Endothelial cell of umbilical vein (primary cell): ENCODE results near the gene F2. TPM values are rescaled to one million over a fixed set of nuclear protein-coding genes. Genes with fewer than 3 reads are reported as not detected.

Experiments
- BruUV-seq: library from RNA; stranded (reverse); fragments of 400-500 nt; replicated peaks from 2 replicates; lab custom pipeline; 2021; lab: Mats Ljungman, UMichigan
- CTCF ChIA-PET: fragments of 300-600, 350-600 bp; sonication (Branson Sonifier 250); formaldehyde crosslinking; loops from one replicate; lab custom pipeline; 2021; ENCODE audit warnings: antibody characterized with exemption, inconsistent platforms; lab: Charles Lee
- POLR2A ChIA-PET: fragments of 300-600, 350-600 bp; sonication (Branson Sonifier 250); formaldehyde crosslinking; loops from one replicate; lab custom pipeline; 2021; ENCODE audit warnings: antibody characterized with exemption, inconsistent platforms; lab: Charles Lee
- DNase-seq: peaks from one replicate; pipeline ENCODE4 v3.0.0-alpha.2; 2011; ENCODE audit warnings: low read depth, low spot score
- FAIRE-seq: peaks from 2 replicates; lab custom pipeline; 2011; peaks lifted over from hg19 to GRCh38; lab: Jason Lieb, UNC
- H2AFZ ChIP-seq: 2 replicates; pipeline ENCODE4 v1.6.0; 2012; ENCODE audit warnings: low read depth, low read length, control low read depth, inconsistent platforms
- H3K27ac ChIP-seq: 2 replicates; pipeline ENCODE4 v1.5.1; 2011; ENCODE audit warnings: low read depth, mild to moderate bottlenecking, control low read depth, low read length, moderate library complexity; ENCODE audit not compliant: insufficient read depth
- H3K27me3 ChIP-seq, 2 experiments: 2 replicates each; pipeline versions ENCODE4 v1.6.0 to v1.6.1; 2011; ENCODE audit warnings: low read length in 2 of 2, mixed read lengths in 1 of 2; ENCODE audit not compliant: control insufficient read depth in 2 of 2, insufficient read depth in 2 of 2
- H3K36me3 ChIP-seq, 2 experiments: 2 replicates in 1 of 2; 3 replicates in 1 of 2; pipeline ENCODE4 v1.5.1; 2011; ENCODE audit warnings: low read length in 2 of 2, mild to moderate bottlenecking in 1 of 2, moderate library complexity in 1 of 2; ENCODE audit not compliant: control insufficient read depth in 2 of 2, insufficient read depth in 2 of 2; ENCODE audit errors: extremely low read depth in 1 of 2
- H3K4me1 ChIP-seq: 3 replicates; pipeline ENCODE4 v1.5.1; 2011; ENCODE audit warnings: mild to moderate bottlenecking, low read length; ENCODE audit not compliant: control insufficient read depth, insufficient read depth; ENCODE audit errors: extremely low read depth
- H3K4me2 ChIP-seq: 2 replicates; pipeline ENCODE4 v1.6.1; 2011; ENCODE audit warnings: low read length, control low read depth, mixed read lengths; ENCODE audit not compliant: insufficient read depth
- H3K4me3 ChIP-seq, 3 experiments: fragments of 200-600 bp in 1 of 3; sonication (generic), shearing (Covaris generic) in 1 of 3; replicated peaks in 1 of 3; 2 replicates each; pipeline ENCODE4 v1.5.1; 2011 to 2016; ENCODE audit warnings: control low read depth in 3 of 3, low read length in 3 of 3, mild to moderate bottlenecking in 2 of 3, inconsistent platforms in 1 of 3, low read depth in 1 of 3, moderate library complexity in 1 of 3; ENCODE audit not compliant: insufficient read depth in 1 of 3
- H3K79me2 ChIP-seq: 2 replicates; pipeline ENCODE4 v1.6.0; 2012; ENCODE audit warnings: low read length, inconsistent platforms; ENCODE audit not compliant: control insufficient read depth, insufficient read depth
- H3K9ac ChIP-seq: replicated peaks from 2 replicates; pipeline ENCODE3; 2011; ENCODE audit warnings: low read length, control low read depth; ENCODE audit not compliant: insufficient read depth; ENCODE audit errors: extremely low read depth
- H3K9me1 ChIP-seq: replicated peaks from 3 replicates; pipeline ENCODE4 v1.6.0; 2011; ENCODE audit warnings: mild to moderate bottlenecking, low read length; ENCODE audit not compliant: control insufficient read depth, insufficient read depth; ENCODE audit errors: extremely low read depth
- H3K9me3 ChIP-seq: replicated peaks from 2 replicates; pipeline ENCODE4 v1.5.1; 2012; ENCODE audit warnings: low read length, inconsistent platforms; ENCODE audit not compliant: control insufficient read depth, insufficient read depth
- H4K20me1 ChIP-seq: replicated peaks from 2 replicates; pipeline ENCODE3; 2011; ENCODE audit warnings: mild to moderate bottlenecking, low read length; ENCODE audit not compliant: control insufficient read depth, insufficient read depth; ENCODE audit errors: extremely low read depth
- CTCF ChIP-seq, 2 donors: IDR thresholded peaks; 1 replicate in 1 of 2; 2 replicates in 1 of 2; pipeline ENCODE4 v1.5.1; 2011; ENCODE audit warnings: low read length in 2 of 2, mild to moderate bottlenecking in 2 of 2, moderate library complexity in 2 of 2, control low read depth in 1 of 2, inconsistent platforms in 1 of 2, low read depth in 1 of 2; ENCODE audit not compliant: insufficient read depth in 1 of 2; ENCODE audit errors: extremely low read depth in 1 of 2
- EZH2 ChIP-seq: IDR thresholded peaks from 2 replicates; pipeline ENCODE4 v1.6.1; 2012; ENCODE audit warnings: borderline replicate concordance, low read depth, mild to moderate bottlenecking, moderate library complexity, low read length, inconsistent platforms; ENCODE audit not compliant: severe bottlenecking
- FOS ChIP-seq: IDR thresholded peaks from 2 replicates; pipeline ENCODE4 v1.6.1; 2011; ENCODE audit warnings: mild to moderate bottlenecking, low read length, moderate library complexity, borderline replicate concordance; ENCODE audit not compliant: insufficient read depth
- GATA2 ChIP-seq: IDR thresholded peaks from 2 replicates; pipeline ENCODE4 v1.7.0; 2011; ENCODE audit warnings: low read depth, mild to moderate bottlenecking, moderate library complexity, mixed read lengths, low read length; ENCODE audit not compliant: insufficient read length, insufficient read depth
- JUN ChIP-seq: IDR thresholded peaks from 2 replicates; pipeline ENCODE4 v1.6.1; 2011; ENCODE audit warnings: borderline replicate concordance, low read depth; ENCODE audit not compliant: insufficient read length, insufficient read depth
- MYC ChIP-seq: IDR thresholded peaks from one replicate; pipeline ENCODE4 v1.6.1; 2011; ENCODE audit warnings: mild to moderate bottlenecking, low read depth, low read length
- POLR2A ChIP-seq: IDR thresholded peaks from 2 replicates; pipeline ENCODE4 v1.6.1; 2012; ENCODE audit warnings: low read depth, mild to moderate bottlenecking, control low read depth, low read length
- POLR2AphosphoS5 ChIP-seq: IDR thresholded peaks from 2 replicates; pipeline ENCODE4 v1.6.1; 2012; ENCODE audit warnings: low read depth, mild to moderate bottlenecking, control low read depth, low read length, moderate library complexity; ENCODE audit not compliant: insufficient read depth
- dilution Hi-C: fragments of 300-500 bp; cut with MboI; formaldehyde crosslinking; loops from one replicate; pipeline ENCODE4 v1.15.0; 2019; ENCODE audit warnings: low sequenced_read_pairs; ENCODE audit not compliant: extremely low pct_ligation_motif_present
- intact Hi-C: fragments of 100-400 bp; cut with micrococcal nuclease; formaldehyde crosslinking; loops from one replicate; pipeline ENCODE4 v1.10.0; 2022
- polyA plus RNA-seq, 4 experiments: library from polyadenylated mRNA; depleted of rRNA in 3 of 4; stranded (reverse) in 3 of 4; unstranded in 1 of 4; fragments of >200 nt; gene quantifications; 2 replicates each; pipeline versions ENCODE4 v1.2.1 to v1.2.3, GENCODE V29; 2011 to 2012; ENCODE audit warnings: missing spikeins in 1 of 4
- total RNA-seq: library from RNA; stranded (reverse); gene quantifications from 2 replicates; pipeline ENCODE4 v1.2.3, GENCODE V29; 2021
- TF ChIP-seq, protein P1 (sequence below): IDR thresholded peaks from 2 replicates; pipeline ENCODE4 v1.6.1; 2011; ENCODE audit not compliant: insufficient read depth, insufficient read length

Gene F2
- total and polyA plus RNA-seq, 2 donors (not counting 3 experiments of a cell fraction or from before 2014, with no cell fraction given): 0.04 TPM; not detected in 1

DNA sequence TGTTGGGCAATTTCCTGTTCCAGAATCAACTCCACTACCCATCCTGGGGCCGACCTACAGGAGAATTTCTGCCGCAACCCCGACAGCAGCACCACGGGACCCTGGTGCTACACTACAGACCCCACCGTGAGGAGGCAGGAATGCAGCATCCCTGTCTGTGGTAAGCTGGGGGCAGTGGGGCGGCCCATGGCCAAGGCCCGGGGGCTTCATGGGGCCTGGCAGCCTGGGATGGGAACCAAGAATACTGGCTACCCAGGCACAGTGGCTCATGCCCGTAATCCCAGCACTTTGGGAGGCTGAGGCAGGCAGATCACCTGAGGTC, 4.3 kb downstream of the F2 start:
- dilution Hi-C loops: no loop called here

More for the DNA sequence above, 4.3 kb downstream of the F2 start:
- H2AFZ ChIP-seq: no peak overlapping the region
- H3K4me3 ChIP-seq: no peak overlapping the region
- no peaks in the 10 kb centered on the region for H3K4me1 ChIP-seq
- no peak overlapping the region for H3K9ac ChIP-seq
- no peaks in the 10 kb centered on the region for H3K36me3 ChIP-seq
- no peak for FAIRE-seq
- no peaks in the 10 kb centered on the region for H3K9me3 ChIP-seq
- ChIA-PET CTCF (no interaction called here), POLR2A (no interaction called here)
- H3K27ac ChIP-seq: no peak overlapping the region
- no peaks in the 10 kb centered on the region for H3K79me2 ChIP-seq
- BruUV-seq: no TSS peak
- no peaks in the 10 kb centered on the region for H3K27me3 ChIP-seq
- intact Hi-C loops: no loop called here
- TF ChIP-seq JUN (no peak), MYC (no peak), POLR2AphosphoS5 (no peak), POLR2A (no peak), FOS (no peak), CTCF (IDR thresholded peaks at IDR 0.05; ENCODE audit: extremely low read depth in 1 of 2, insufficient read depth in 1 of 2, low read depth in 1 of 2, low read length in 2 of 2) (no peak), EZH2 (no peak), GATA2 (no peak)
- TF ChIP-seq, protein P1, sequence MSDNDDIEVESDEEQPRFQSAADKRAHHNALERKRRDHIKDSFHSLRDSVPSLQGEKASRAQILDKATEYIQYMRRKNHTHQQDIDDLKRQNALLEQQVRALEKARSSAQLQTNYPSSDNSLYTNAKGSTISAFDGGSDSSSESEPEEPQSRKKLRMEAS: no peak
- H3K9me1 ChIP-seq: no peaks in the 10 kb centered on the region
- no peak overlapping the region for H3K4me2 ChIP-seq
- no peak for DNase-seq
- H4K20me1 ChIP-seq: no peaks in the 10 kb centered on the region
